Osteoblast (primary cell): ENCODE data around the gene SAG. TPM values are rescaled to one million over a fixed set of nuclear protein-coding genes. Genes with fewer than 3 reads are reported as not detected.

Source experiments
- DNase-seq: peaks from one replicate; pipeline ENCODE4 v3.0.0; 2011; ENCODE audit warnings: low spot score, mixed read lengths; ENCODE audit not compliant: insufficient read length; ENCODE audit errors: missing footprints
- H2AFZ ChIP-seq: 2 replicates; pipeline ENCODE4 v1.6.0; 2011; ENCODE audit warnings: mild to moderate bottlenecking, low read length
- H3K27ac ChIP-seq: 2 replicates; pipeline ENCODE4 v1.5.1; 2011; ENCODE audit warnings: mild to moderate bottlenecking, low read depth, low read length, moderate library complexity
- H3K27me3 ChIP-seq: 2 replicates; pipeline ENCODE4 v1.6.0; 2012; ENCODE audit warnings: mild to moderate bottlenecking, control low read depth, inconsistent platforms, low read length, moderate library complexity; ENCODE audit not compliant: insufficient read depth
- H3K36me3 ChIP-seq: 2 replicates; pipeline ENCODE4 v1.5.1; 2011; ENCODE audit warnings: mild to moderate bottlenecking, low read length, control low read depth, moderate library complexity; ENCODE audit not compliant: insufficient read depth
- H3K4me1 ChIP-seq: 2 replicates; pipeline ENCODE4 v1.5.1; 2011; ENCODE audit warnings: mild to moderate bottlenecking, low read length, control low read depth, moderate library complexity; ENCODE audit not compliant: insufficient read depth
- H3K4me2 ChIP-seq: 2 replicates; pipeline ENCODE4 v1.6.0; 2011; ENCODE audit warnings: mild to moderate bottlenecking, low read length; ENCODE audit not compliant: insufficient read depth
- H3K4me3 ChIP-seq: fragments of 200-600 bp; sonication (generic); 3 replicates; pipeline ENCODE4 v1.5.1; 2012; ENCODE audit warnings: mild to moderate bottlenecking, low read length, inconsistent platforms; ENCODE audit not compliant: insufficient read depth
- H3K79me2 ChIP-seq: 2 replicates; pipeline ENCODE4 v1.6.0; 2012; ENCODE audit warnings: mild to moderate bottlenecking, low read length, control low read depth, inconsistent platforms; ENCODE audit not compliant: insufficient read depth
- H3K9me3 ChIP-seq: 2 replicates; pipeline ENCODE4 v1.5.1; 2011; ENCODE audit warnings: low read depth, low read length, control low read depth
- H4K20me1 ChIP-seq: 2 replicates; pipeline ENCODE4 v1.6.0; 2012; ENCODE audit warnings: mild to moderate bottlenecking, low read length, control low read depth; ENCODE audit not compliant: insufficient read depth
- CTCF ChIP-seq: IDR thresholded peaks from 2 replicates; pipeline ENCODE4 v1.5.1; 2011; ENCODE audit warnings: mild to moderate bottlenecking, low read depth, low read length, moderate library complexity; ENCODE audit errors: extremely low read depth
- total RNA-seq: library from RNA; depleted of rRNA; stranded (reverse); fragments of >200 nt; gene quantifications from 2 replicates; pipeline ENCODE4 v1.2.3, GENCODE V29; 2012

The SAG gene
- total RNA-seq, 1 donor: not detected

GRCh38 chr2:233341296-233341695 lies 33.7 kb downstream of the SAG start:
- Histone ChIP-seq H3K36me3 (no peaks in the 10 kb centered on the region), H3K4me2 (no peak overlapping the region), H3K79me2 (no peaks in the 10 kb centered on the region), H3K9me3 (no peaks in the 10 kb centered on the region), H3K4me3 (no peak overlapping the region), H4K20me1 (no peaks in the 10 kb centered on the region), H3K4me1 (no peaks in the 10 kb centered on the region), H3K27me3 (peaks cover 10% of the 10 kb centered on the region), H3K27ac (no peak overlapping the region), H2AFZ (no peak overlapping the region)
- no peak for TF ChIP-seq CTCF
- no peak for DNase-seq

- H3K9me3 ChIP-seq: no peaks in the 10 kb centered on the region
- no peaks in the 10 kb centered on the region for H4K20me1 ChIP-seq
- H3K4me2 ChIP-seq: no peak overlapping the region
- no peak overlapping the region for H2AFZ ChIP-seq
- no peak for DNase-seq
- H3K36me3 ChIP-seq: no peaks in the 10 kb centered on the region
- H3K79me2 ChIP-seq: no peaks in the 10 kb centered on the region
- no peak for TF ChIP-seq CTCF
- H3K27ac ChIP-seq: no peak overlapping the region
- H3K4me3 ChIP-seq: no peak overlapping the region
- no peaks in the 10 kb centered on the region for H3K4me1 ChIP-seq
- peaks cover 6% of the 10 kb centered on the region for H3K27me3 ChIP-seq
Observed at GRCh38 chr2:233342301-233342700, 34.7 kb downstream of the SAG start.

GRCh38 chr2:233343171-233343705 lies 35.6 kb downstream of the SAG start:
- no peak for TF ChIP-seq CTCF
- Histone ChIP-seq H3K4me1 (no peaks in the 10 kb centered on the region), H3K4me3 (no peak overlapping the region), H4K20me1 (no peaks in the 10 kb centered on the region), H3K27me3 (peaks cover 3% of the 10 kb centered on the region), H2AFZ (no peak overlapping the region), H3K27ac (no peak overlapping the region), H3K4me2 (no peak overlapping the region), H3K36me3 (no peaks in the 10 kb centered on the region), H3K9me3 (no peaks in the 10 kb centered on the region), H3K79me2 (no peaks in the 10 kb centered on the region)
- DNase-seq: no peak

GRCh38 chr2:233346376-233346775 lies 38.8 kb downstream of the SAG start:
- Histone ChIP-seq H3K27me3 (no peaks in the 10 kb centered on the region), H3K4me2 (no peak overlapping the region), H3K79me2 (no peaks in the 10 kb centered on the region), H3K4me3 (no peak overlapping the region), H3K36me3 (no peaks in the 10 kb centered on the region), H3K4me1 (peaks cover 12% of the 10 kb centered on the region), H3K27ac (no peak overlapping the region), H4K20me1 (no peaks in the 10 kb centered on the region), H3K9me3 (no peaks in the 10 kb centered on the region), H2AFZ (no peak overlapping the region)
- no peak for TF ChIP-seq CTCF
- DNase-seq: no peak
